GM19324 (cell line): Measurements from ENCODE around the gene NGRN.

Source experiments
- ATAC-seq: cut with Tn5 transposase; IDR thresholded peaks from one replicate; pipeline ENCODE4 v1.9.1; 2021; ENCODE audit warnings: mild to moderate bottlenecking, moderate library complexity; ENCODE audit not compliant: unreplicated experiment, low FRiP score

Gene NGRN

DNA sequence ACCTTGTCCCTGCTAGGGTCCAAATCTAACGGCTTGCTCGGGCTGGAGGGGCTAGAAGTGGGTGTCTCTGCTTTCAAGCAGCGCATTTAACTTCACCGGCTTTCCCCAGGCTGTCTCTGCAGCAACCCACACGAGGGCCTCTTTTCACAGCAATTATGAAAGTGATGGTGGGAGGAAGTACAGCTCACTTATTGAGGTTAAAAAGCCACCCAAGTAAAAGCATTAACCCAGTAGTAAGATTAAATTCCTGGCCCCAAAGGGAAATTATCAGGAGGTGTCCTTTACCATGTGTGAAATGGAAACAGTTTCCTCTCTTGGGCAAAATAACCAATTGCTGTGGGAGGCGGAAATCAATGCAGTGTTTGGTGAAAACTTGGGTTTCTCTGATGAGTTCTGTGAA lies 41.1 kb downstream of the NGRN start:
- no peak for ATAC-seq

DNA sequence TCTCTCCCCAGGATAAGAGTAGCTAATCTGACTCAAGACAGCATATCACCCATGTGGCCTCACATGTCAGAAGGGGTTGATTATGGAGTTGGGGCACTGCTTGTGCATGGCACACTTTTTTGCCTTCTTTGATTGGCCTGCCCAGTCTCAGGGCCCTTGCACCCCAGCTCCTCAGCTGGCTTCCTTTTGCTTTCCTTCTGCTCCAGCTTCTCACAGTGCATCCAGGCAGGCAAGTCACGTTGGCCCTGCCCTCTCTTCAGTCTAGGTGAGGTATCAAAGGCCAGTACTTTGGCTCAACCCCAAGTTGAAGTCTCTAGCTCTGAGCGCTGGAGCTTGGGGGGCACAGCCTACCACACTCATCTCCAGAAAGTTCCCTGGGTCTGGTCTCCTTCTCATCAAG lies 42.2 kb downstream of the NGRN start:
- ATAC-seq, result no peak

DNA sequence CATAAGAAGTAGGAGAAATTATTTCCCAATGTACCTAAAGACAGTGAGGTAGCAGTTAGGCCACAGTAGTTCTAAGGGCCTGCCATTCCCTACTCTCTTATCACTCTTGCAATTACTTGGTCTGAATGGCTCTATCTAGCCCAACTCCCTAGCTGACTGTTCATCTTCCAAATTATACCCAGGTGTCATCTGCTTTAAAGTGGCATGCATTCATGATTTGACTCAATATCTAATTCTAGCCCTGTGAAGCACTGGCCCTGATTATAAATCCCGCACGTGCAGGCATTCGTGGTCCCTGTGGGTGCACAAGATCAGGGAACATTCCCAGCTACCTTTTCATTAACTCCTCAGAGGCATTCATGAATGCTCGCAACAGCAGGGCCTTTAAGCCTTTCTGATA lies 43.5 kb downstream of the NGRN start:
- ATAC-seq, result no peak

DNA sequence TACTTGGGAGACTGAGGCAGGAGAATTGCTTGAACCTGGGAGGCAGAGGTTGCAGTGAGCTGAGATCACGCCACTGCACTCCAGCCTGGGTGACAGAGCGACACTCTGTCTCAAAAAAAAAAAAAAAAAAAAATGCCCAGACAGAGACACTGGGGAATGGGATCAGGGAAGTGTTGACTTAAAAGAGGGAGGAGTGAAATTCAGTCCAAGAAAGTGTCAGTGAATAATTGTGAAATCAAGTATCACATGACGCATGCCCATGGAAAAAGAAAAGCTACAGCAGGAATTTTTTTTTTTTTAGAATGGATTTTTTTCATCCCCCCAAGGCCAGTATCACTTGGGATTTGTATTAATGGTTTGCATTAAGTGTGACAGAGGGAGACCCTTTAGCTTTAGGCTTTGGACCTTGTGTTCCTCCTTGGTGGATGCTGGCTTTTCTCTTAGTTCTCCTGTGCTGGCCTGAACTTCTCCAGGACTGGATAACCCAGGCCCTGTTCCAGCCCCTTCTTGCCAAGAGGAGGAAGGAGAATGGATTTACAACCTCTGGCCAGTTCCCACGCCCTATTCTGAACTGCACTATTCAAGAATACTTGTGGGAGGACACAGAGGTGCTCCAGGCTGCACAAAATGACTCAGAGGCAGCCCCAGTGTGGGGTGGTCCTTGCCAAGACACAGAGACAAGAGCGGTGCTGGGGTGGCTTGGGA lies 50.0 kb downstream of the NGRN start:
- ATAC-seq, result no peak

DNA sequence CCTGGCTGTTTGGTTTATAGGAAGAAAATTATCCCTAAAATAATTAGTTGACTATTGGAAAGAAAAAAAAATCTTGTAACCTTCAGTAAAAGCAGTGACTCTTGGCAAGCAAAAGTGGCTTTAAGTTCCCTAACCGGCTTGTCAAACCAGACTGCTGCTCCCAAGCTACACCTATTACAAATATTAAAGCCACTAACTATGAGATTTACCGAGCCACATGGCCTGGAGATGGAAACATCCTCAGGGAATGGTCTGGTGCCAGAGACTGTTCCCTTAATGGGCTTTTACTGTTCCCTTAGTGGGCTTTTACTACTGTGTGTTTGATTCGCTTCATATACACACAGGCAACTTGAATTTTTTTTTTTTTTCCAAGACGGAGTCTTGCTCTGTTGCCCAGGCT lies 50.7 kb downstream of the NGRN start:
- no peak for ATAC-seq

DNA sequence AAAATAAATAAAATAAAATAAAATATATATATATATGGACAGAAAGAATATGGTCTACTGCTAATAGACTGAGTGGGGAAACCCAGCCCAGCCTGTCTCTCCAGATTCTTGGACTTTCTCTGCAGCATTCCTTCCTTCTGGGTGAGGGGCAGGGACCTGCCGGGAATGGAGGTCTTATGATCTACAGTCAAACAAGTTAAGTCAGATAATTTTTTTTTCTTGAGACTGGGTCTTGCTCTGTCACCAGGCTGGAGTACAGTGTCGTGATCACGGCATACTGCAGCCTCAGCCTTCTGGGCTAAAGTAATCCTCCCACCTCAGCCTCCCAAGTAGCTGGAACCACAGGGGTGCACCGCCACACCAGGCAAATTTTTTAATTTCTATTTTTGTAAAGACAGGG lies 53.1 kb downstream of the NGRN start:
- no peak for ATAC-seq

DNA sequence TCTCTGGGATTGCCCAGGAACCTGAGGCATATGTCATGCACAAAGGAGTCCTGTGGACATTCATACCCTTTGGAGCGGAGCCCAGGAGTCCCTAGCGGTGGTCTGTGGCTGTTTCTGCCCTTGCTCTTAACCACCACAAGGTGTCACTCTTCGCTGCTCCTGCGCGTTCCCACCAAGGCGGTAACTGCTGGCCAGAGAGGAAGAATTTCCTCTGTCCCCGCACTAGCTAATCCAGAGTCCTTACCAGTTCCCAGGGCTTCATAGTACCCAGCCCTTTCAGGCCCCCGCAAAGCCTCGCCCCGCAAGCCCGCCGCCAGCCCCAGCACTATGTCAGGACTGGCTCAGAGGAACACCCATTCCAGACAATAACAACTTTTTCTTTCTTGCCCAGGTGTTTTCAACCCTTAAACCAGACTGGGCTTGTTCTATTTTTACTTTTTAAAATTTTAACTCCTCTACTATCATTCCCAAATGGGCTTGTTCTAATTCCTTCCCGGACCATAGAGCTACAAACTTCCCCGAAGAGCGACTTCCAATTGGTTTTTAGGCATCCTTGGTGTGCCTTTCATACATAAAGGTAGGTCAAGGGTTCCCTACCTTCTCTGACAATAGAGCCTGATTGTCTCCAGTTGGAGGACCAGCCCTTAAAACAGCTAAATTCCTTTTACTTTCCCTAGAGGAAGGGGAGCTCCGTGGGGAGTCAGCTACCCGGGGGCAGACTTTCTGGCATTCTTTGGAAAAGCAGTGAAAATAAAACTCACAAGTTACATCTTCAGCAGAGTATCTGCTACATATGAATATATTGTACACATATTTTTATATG lies 54.8 kb downstream of the NGRN start:
- ATAC-seq, result no peak

DNA sequence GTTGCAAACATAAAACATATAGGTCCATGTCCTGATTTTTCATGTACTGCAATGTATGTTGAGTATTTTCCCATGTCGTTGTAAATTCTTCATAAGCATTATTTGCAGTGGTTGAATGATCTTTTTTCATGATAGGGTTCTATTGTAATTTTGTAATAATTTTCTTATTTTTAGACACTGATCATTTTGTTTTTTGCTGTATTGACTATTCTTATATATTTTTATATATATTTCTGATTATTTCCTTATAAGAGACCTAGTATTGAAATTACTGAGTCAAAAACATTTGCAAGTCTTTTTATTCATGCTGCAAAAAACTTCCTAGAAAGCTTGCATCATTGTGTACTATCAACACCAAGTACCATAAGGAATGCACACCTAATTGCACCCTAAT lies 55.4 kb downstream of the NGRN start:
- ATAC-seq, result no peak
